Uterus (tissue), 4 donors: ENCODE data around the gene SHFL. TPM values are rescaled to one million over a fixed set of nuclear protein-coding genes. Genes with fewer than 3 reads are reported as not detected.

Experiments
- DNase-seq, 2 donors: peaks; one replicate each; pipeline ENCODE4 v3.0.0-alpha.2; 2019 to 2020
- H3K27ac ChIP-seq, 2 donors: fragments of 200-600 bp; sonication (generic); 1 replicate in 1 of 2; 2 replicates in 1 of 2; pipeline ENCODE4 v1.5.1; 2016 to 2018
- H3K27me3 ChIP-seq, 2 donors: fragments of 200-600 bp; sonication (generic); one replicate each; pipeline ENCODE4 v1.5.1; 2018 to 2019; ENCODE audit warnings: control low read depth in 1 of 2
- H3K36me3 ChIP-seq, 2 donors: fragments of 200-600 bp; sonication (generic); one replicate each; pipeline ENCODE4 v1.5.1; 2019; ENCODE audit warnings: control low read depth in 1 of 2
- H3K4me1 ChIP-seq, 2 donors: fragments of 200-600 bp; sonication (generic); one replicate each; pipeline ENCODE4 v1.5.1; 2018 to 2019; ENCODE audit warnings: control low read depth in 1 of 2
- H3K4me3 ChIP-seq, 2 donors: fragments of 200-600 bp; sonication (generic); 1 replicate in 1 of 2; 2 replicates in 1 of 2; pipeline ENCODE4 v1.5.1; 2018 to 2019; ENCODE audit warnings: mild to moderate bottlenecking in 1 of 2
- H3K9me3 ChIP-seq, 2 donors: fragments of 200-600 bp; sonication (generic); one replicate each; pipeline ENCODE4 v1.5.1; 2019; ENCODE audit warnings: control low read depth in 1 of 2
- POLR2A ChIP-seq, 2 donors: fragments of 450-650 bp; IDR thresholded peaks; one replicate each; pipeline ENCODE4 v1.6.1; 2016; ENCODE audit warnings: antibody characterized with exemption in 2 of 2, mild to moderate bottlenecking in 1 of 2, moderate library complexity in 1 of 2
- intact Hi-C: fragments of 100-400 bp; cut with DNase I; formaldehyde crosslinking; loops from one replicate; pipeline ENCODE4 v1.15.1; 2023; ENCODE audit warnings: low total_unique reads
- total RNA-seq, 4 donors: library from RNA; depleted of rRNA in 3 of 4; stranded (reverse); fragments of >200 nt in 3 of 4; gene quantifications; one replicate each; pipeline versions ENCODE4 v1.1.0 to v1.2.4, GENCODE V29; 2014 to 2023
- TF ChIP-seq, protein P1 (sequence below), 4 experiments: fragments of 200-600 bp in 2 of 4; fragments of 450-650 bp in 2 of 4; sonication (generic) in 2 of 4; IDR thresholded peaks; one replicate each; pipeline ENCODE4 v1.5.1; 2016 to 2019; ENCODE audit warnings: antibody characterized with exemption in 4 of 4, mild to moderate bottlenecking in 2 of 4, moderate library complexity in 1 of 4
- donor health status: DM: yes; HTN: yes; CAD: no.

SHFL gene
- total RNA-seq, 4 donors from 2014 or later, result 23.2 to 79.2 (median 44.8) TPM

DNA sequence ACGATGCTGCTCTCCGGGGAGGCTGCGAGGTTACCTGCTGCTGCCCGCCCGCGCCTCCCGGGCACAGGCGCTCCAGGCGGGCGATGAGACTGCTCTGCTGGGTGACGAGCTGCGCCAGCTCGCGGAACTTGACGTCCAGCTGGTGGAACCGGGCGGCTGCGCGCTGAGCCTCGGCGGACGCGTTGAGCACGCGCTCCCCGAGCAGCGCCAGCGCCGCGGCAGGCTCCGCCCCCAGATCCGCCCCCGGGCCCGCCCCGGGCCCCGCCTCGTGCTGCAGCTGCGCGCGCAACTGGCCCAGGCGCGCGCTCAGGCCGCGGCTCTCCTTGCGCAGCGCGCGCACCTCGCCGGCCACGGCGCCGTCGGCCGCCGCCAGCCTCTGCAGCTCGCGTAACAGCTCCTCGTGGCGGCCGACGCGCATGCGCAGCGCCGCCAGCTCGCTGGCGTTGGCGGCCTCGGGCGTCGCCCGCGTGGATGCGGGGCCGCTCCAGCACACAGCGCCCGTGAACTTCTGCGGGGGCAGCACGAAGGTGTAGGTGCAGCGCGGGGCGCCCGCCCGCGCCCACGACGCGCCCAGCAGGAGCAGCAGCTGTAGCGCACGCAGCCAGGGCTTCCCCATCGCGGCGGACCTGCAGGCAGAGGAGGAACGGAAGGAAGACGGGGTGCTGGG is 10.0 kb downstream of the SHFL start:
- no peaks in the 10 kb centered on the region for H3K36me3 ChIP-seq
- no peaks in the 10 kb centered on the region for H3K9me3 ChIP-seq
- TF ChIP-seq, protein P1, sequence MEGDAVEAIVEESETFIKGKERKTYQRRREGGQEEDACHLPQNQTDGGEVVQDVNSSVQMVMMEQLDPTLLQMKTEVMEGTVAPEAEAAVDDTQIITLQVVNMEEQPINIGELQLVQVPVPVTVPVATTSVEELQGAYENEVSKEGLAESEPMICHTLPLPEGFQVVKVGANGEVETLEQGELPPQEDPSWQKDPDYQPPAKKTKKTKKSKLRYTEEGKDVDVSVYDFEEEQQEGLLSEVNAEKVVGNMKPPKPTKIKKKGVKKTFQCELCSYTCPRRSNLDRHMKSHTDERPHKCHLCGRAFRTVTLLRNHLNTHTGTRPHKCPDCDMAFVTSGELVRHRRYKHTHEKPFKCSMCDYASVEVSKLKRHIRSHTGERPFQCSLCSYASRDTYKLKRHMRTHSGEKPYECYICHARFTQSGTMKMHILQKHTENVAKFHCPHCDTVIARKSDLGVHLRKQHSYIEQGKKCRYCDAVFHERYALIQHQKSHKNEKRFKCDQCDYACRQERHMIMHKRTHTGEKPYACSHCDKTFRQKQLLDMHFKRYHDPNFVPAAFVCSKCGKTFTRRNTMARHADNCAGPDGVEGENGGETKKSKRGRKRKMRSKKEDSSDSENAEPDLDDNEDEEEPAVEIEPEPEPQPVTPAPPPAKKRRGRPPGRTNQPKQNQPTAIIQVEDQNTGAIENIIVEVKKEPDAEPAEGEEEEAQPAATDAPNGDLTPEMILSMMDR (IDR thresholded peaks at IDR 0.05), result peak in 2 of 4 experiments; percentile 22 to 43
- peak in 1 of 2 donors; percentile 41 for TF ChIP-seq POLR2A (IDR thresholded peaks at IDR 0.05)
- peak overlapping the region; percentile 33 to 55 for H3K27ac ChIP-seq
- peak overlapping the region; percentile 27 to 46 for H3K4me3 ChIP-seq
- DNase-seq, result peak; percentile 65 to 89
- intact Hi-C loops, result no loop called here
- no peaks in the 10 kb centered on the region for H3K4me1 ChIP-seq
- H3K27me3 ChIP-seq, result no peaks in the 10 kb centered on the region

DNA sequence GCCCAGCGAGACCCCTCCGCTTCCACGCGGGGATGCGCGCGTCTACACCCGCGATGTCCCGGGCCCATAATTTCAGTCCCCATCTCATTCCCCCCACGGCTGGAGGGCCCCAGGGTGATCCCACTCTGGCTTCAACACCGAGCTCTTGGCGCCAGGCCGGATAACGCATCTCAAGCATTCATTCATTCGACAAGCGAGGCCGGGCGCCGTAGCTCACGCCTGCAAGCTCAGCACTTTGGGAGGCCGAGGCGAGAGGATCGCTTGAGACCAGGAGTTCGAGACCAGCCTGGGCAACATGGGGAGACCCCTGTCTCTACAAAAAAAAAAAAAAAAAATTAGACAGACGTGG is 10.5 kb downstream of the SHFL start:
- Histone ChIP-seq H3K4me3 (peak overlapping the region; percentile 27 to 46), H3K27me3 (no peaks in the 10 kb centered on the region), H3K4me1 (no peaks in the 10 kb centered on the region), H3K27ac (peak overlapping the region; percentile 5 to 6), H3K36me3 (no peaks in the 10 kb centered on the region), H3K9me3 (no peaks in the 10 kb centered on the region)
- no peak for DNase-seq
- intact Hi-C loops, result no loop called here
- TF ChIP-seq, protein P1 (IDR thresholded peaks at IDR 0.05), result no peak
- no peak for TF ChIP-seq POLR2A (IDR thresholded peaks at IDR 0.05)

DNA sequence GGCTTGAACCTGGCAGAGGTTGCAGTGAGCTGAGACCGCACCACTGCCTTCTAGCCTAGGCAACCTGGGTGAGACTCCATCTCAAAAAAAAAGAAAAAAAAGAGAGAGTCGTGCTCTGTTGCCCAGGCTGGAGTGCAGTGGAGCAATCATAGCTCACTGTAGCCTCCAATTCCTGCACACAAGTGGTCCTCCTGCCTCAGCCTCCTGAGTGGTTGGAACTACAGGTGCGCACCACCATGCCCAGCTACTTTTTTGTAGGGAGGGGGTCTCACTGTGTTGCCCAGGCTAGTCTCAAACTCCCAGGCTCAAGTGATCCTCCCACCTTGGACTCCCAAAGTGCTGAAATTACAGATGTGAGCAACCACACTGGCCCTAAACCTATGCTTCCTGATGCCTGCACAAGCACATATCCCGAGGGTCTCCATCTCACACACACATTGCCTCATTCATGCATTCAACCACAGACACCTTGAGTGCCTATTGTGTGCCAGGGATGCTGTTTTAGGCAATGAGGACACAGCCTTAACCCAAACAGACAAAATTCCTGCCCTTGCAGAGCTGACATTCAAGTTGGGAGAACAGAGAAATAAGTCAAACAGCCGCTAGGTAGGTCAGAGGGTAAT is 14.2 kb downstream of the SHFL start:
- H3K36me3 ChIP-seq, result no peaks in the 10 kb centered on the region
- no peaks in the 10 kb centered on the region for H3K27me3 ChIP-seq
- H3K9me3 ChIP-seq, result no peaks in the 10 kb centered on the region
- intact Hi-C loops, result no loop called here
- H3K27ac ChIP-seq, result no peak overlapping the region
- TF ChIP-seq POLR2A (IDR thresholded peaks at IDR 0.05), result no peak
- TF ChIP-seq, protein P1 (IDR thresholded peaks at IDR 0.05), result no peak
- H3K4me3 ChIP-seq, result no peak overlapping the region
- no peaks in the 10 kb centered on the region for H3K4me1 ChIP-seq
- DNase-seq, result no peak

DNA sequence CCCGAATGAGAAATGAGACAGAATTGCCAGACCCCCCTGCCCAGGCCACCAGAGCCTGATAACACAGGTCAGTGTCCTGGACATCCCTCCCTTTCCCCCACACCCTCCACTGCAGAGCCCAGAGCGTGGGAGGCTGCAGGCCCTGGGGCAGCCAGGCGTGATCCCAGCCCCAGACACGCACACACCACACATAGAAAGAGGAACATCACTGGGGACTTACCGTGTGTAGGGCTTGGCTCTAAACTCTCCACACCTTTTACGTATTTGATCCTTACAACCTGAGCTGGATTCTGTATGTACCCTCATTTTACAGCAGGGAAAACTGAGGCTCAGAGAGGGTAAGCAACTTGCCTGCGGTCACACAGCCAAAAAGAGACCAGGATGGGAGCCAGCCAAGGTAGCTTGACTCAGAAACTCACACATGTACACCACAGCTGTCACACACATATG is 16.7 kb downstream of the SHFL start:
- no peak for TF ChIP-seq POLR2A (IDR thresholded peaks at IDR 0.05)
- TF ChIP-seq, protein P1 (IDR thresholded peaks at IDR 0.05), result no peak
- H3K27ac ChIP-seq, result no peak overlapping the region
- no peaks in the 10 kb centered on the region for H3K36me3 ChIP-seq
- H3K4me1 ChIP-seq, result peaks cover 0 to 9% of the 10 kb centered on the region in 2 donors
- no peaks in the 10 kb centered on the region for H3K9me3 ChIP-seq
- intact Hi-C loops, result no loop called here
- DNase-seq, result no peak
- H3K27me3 ChIP-seq, result no peaks in the 10 kb centered on the region
- no peak overlapping the region for H3K4me3 ChIP-seq

DNA sequence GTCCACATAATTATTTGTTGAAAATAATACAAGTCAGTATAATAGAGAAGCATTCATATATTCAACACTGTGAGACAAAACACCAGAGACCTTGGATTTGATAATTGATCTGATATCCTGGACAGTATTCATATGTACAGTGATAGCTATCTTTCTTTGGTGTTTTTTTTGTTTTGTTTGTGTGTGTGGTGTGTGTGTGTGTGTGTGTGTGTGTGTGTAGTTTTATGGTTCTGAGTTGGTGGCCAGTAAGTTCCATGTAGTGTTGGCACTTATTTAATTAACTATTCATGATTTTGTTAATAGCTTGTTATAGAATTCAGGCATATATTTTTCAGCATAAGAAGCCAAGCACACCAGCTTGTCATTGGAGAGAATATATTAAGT is 18.0 kb downstream of the SHFL start:
- DNase-seq, result no peak
- TF ChIP-seq, protein P1 (IDR thresholded peaks at IDR 0.05), result no peak
- no peak for TF ChIP-seq POLR2A (IDR thresholded peaks at IDR 0.05)
- Histone ChIP-seq H3K27me3 (no peaks in the 10 kb centered on the region), H3K27ac (no peak overlapping the region), H3K9me3 (no peaks in the 10 kb centered on the region), H3K36me3 (no peaks in the 10 kb centered on the region), H3K4me3 (no peak overlapping the region), H3K4me1 (peaks cover 0 to 9% of the 10 kb centered on the region in 2 donors)
- intact Hi-C loops, result no loop called here
